Sciatic nerve (tissue), 2 donors: Measurements from ENCODE around the gene CSRNP3. TPM values are rescaled to one million over a fixed set of nuclear protein-coding genes. Genes with fewer than 3 reads are reported as not detected.

Experiments
- ATAC-seq: fragments of 200-7000 bp; cut with Tn5 transposase; one replicate; pipeline ENCODE4 v1.9.1; 2020; ENCODE audit warnings: mild to moderate bottlenecking, moderate library complexity
- DNase-seq: peaks from one replicate; pipeline ENCODE4 v3.0.0-alpha.2; 2020; ENCODE audit warnings: low spot score
- intact Hi-C: fragments of 100-400 bp; cut with DNase I; formaldehyde crosslinking; loops from one replicate; pipeline ENCODE4 v1.14.2; 2022
- total RNA-seq: library from RNA; stranded (reverse); fragmentation: NEBNext Ultra II Directional; extraction: Animal tissue kit (Norgen Biotek cat#: 25700); gene quantifications from one replicate; pipeline ENCODE4 v1.2.1, GENCODE V29; 2021
- donor health status: DM: no; HTN: no; CAD: no.
- donor health status: DM: no; HTN: no; CAD: no.

CSRNP3 gene
- total RNA-seq, 1 donor from 2014 or later, result 8.3 TPM

DNA sequence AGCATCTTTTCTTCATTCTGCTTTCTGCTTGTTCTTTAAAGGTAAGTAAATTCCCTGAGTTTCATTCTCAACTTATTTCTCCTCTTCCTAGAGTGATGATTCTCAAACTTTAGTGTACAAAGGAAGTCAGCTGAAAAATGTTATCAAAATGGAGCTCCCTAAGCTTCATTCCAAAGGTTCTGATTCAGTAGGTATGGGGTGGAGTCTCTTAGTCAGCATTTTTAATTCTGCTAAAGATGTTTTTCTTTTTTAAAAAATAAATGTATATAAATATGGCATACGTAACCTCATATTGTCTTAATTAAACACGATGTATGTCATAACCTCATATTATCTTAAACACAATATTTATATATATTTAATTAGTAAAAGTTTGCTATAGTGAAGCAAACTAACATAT is 3.1 kb upstream of the CSRNP3 start:
- ATAC-seq (no peak), DNase-seq (no peak)
- intact Hi-C loops, result no loop called here

- ATAC-seq (no peak), DNase-seq (no peak)
- intact Hi-C loops, result no loop called here
Observed at GRCh38 chr2:165467921-165468320, 1.6 kb upstream of the CSRNP3 start.

- no peak for ATAC-seq
- intact Hi-C loops, result no loop called here
- no peak for DNase-seq
Observed at GRCh38 chr2:165470361-165470760, 863 bp downstream of the CSRNP3 start.

DNA sequence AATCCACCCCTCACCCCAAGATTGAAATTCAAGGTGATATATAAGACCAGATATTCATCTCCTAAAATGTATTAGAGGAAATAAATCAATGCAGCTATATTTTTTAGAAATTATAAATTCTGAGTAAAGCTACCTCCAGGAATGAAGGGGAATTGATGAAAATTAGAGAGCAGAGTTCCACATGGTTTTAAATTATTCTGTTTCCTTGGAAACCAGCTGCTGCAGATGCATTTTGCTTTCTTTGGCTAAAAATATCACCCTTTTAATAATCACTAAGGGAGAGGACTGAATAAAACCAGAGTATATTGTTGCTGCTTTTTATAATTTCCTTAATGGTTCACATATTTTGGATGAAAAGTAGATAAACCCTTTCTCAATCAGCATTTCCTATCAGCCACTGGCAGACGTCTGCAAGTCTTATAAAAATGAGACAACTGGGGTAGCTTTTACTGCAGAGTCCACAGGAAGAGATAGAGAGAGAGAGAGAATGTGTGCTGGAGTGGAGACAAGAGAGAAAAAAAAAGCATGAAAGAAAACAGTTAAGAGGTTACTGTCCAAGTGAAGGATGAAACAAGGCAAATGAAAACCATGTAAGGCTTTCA is 2.0 kb downstream of the CSRNP3 start:
- DNase-seq (no peak), ATAC-seq (peak; percentile 64)
- intact Hi-C loops, result no loop called here

- ATAC-seq (no peak), DNase-seq (no peak)
- intact Hi-C loops, result no loop called here
Observed at GRCh38 chr2:165472922-165473321, 3.4 kb downstream of the CSRNP3 start.

- DNase-seq, result no peak
- ATAC-seq, result no peak
- intact Hi-C loops, result no loop called here
Observed at GRCh38 chr2:165474619-165475276, 5.2 kb downstream of the CSRNP3 start.

DNA sequence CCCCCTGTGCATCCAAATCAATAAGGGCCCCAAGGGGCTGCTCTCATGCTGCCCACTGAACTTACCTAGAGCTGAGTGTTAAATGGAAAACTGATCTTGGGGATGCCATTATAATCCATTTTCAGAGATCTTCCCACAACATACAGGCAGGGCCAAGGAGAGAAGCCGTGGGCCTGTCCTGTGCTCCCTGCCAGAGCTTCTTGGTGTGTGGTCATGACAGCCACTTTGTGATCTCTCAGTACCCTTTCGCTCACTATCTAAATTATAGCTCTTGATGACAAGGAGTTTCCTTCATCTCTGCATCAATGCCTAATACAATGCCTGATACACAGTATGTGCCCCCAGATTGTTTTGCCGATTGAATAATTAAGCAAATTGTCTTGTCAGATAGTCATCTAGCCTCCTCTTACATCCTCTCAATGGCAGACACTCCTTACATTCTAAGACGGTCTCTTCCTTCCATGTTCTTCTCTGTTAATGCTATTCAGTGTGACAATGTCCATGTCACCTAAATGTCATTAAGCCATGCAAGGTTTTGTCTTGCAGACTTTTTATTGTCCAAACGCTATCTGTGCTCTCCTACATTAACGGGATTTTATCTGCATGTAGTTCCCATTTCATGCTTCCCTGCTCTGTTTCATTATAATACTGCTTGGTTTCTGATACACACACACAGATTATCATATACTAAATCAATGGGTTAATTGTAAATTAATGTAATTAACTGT is 5.9 kb downstream of the CSRNP3 start:
- ATAC-seq (no peak), DNase-seq (no peak)
- intact Hi-C loops, result no loop called here

- DNase-seq (no peak), ATAC-seq (peak; percentile 80)
- intact Hi-C loops, result no loop called here
Observed at GRCh38 chr2:165479856-165480255, 10.4 kb downstream of the CSRNP3 start.

DNA sequence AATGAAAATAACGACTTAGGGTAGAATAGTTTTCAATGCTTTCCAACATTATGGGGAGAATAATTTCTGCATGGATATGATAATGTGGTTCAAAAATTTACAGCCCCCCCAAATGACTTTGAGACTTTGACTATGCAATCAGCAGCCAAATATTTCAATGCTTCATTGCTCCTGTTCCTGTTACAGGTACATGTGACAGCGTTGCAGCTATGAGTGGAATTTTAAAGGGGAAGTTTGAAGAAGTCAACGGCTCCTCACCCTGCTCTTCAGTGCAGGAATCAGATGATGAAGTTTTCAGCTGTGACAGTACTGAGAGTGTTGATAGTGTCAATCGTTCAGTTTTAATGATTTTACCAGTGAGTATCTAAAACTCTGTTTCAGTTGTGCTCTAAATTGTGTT is 25.1 kb downstream of the CSRNP3 start:
- no peak for DNase-seq
- intact Hi-C loops, result no loop called here

DNA sequence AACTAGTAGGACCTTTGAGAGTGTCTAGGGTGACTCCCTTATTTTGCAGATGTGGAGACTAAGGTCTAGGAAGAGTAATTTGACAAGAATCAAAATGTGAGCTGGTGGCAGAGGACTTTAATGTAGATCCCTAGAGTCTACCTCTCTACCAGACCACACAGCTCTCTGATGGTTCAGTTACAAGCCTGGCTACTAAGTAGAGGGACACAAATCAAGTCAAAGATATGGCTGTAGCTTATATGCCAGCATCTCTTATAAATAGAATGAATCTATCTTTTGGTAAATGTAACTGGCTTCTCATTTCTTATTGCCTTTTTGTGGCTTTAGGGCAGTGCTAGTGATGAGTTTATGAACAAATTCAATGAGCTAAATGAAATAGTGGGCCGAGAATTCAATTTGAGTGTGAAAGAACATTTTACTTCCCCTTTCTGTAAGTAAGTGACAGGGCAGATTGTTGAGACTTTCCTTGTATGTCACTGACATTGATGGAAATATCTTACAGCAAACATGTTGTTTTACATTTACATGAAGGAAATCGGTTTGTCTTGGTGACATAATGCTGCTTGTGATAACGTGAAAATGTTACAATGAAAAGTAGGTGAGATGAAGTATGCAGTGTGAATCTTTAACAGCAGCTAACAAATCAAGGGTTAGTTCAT is 28.3 kb downstream of the CSRNP3 start:
- no peak for DNase-seq
- intact Hi-C loops, result no loop called here
- no peak for ATAC-seq

More for the DNA sequence above, 25.1 kb downstream of the CSRNP3 start:
- no peak for ATAC-seq

GRCh38 chr2:165499131-165499530 is 29.6 kb downstream of the CSRNP3 start:
- intact Hi-C loops, result no loop called here
- ATAC-seq (no peak), DNase-seq (no peak)

GRCh38 chr2:165500001-165500400 is 30.5 kb downstream of the CSRNP3 start:
- no peak for DNase-seq
- ATAC-seq, result no peak

DNA sequence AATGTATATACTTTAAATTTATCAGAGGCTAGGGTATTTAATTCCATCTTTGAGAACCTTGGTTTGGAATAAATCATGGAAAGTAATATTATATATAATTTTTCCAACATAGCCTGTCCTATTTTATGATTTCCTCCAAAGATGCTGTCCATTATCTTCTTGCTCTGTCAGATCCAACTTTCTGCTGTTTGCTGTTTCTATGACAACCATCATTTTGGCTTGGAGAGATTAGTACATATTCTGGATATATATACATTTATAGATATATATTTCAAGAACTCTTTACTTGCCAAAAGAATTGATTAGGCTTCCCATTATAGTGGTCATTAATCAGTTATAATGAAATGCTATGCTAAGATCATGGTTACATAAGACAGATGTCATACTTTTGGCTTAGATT is 31.3 kb downstream of the CSRNP3 start:
- DNase-seq (no peak), ATAC-seq (no peak)
- intact Hi-C loops, result no loop called here

More at GRCh38 chr2:165500001-165500400, 30.5 kb downstream of the CSRNP3 start:
- intact Hi-C loops, result no loop called here

DNA sequence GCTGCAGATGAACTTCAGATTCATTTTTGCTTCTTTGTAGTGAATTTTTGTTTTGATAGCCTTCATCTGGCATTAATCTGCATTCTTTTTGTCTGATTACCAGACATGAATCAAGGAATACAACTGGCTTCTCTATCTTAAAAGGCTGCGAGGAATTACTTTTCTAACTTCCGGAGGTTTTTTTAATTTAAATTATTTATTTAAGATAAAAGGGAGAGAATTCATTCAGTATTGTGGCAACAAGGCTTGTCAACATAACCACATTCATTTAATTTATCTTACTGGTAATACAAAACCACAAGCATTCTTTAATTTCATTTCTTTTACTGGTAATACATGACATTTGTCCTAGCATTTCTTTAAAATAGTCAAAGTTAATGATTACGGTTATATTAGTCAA is 36.0 kb downstream of the CSRNP3 start:
- no peak for DNase-seq
- intact Hi-C loops, result no loop called here
- no peak for ATAC-seq

GRCh38 chr2:165508927-165509326 is 39.4 kb downstream of the CSRNP3 start:
- intact Hi-C loops, result no loop called here
- no peak for DNase-seq

GRCh38 chr2:165513479-165513878 is 44.0 kb downstream of the CSRNP3 start:
- DNase-seq (no peak), ATAC-seq (no peak)
- intact Hi-C loops, result no loop called here

More at GRCh38 chr2:165508927-165509326, 39.4 kb downstream of the CSRNP3 start:
- ATAC-seq, result no peak

GRCh38 chr2:165518611-165519010 is 49.1 kb downstream of the CSRNP3 start:
- intact Hi-C loops, result no loop called here
- ATAC-seq (no peak), DNase-seq (no peak)

DNA sequence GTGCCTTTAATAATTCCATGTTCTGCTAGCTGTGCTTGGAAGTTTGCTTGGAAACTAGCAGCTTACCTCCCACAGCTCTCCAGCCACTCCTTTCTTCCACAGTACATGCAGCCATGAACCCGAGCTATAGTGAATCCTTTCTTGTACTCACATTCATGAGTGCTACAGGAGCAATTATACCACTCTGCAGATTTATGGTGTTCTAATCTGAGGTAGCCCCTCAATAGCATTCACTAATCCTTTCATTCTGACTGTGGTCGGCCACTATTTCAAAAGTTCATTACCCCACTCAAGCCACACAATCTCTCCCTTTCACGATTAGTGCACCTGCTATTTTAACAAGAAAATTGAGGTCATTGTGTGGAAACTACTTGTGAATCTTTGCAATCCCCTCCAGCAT is 53.2 kb downstream of the CSRNP3 start:
- ATAC-seq (no peak), DNase-seq (no peak)

DNA sequence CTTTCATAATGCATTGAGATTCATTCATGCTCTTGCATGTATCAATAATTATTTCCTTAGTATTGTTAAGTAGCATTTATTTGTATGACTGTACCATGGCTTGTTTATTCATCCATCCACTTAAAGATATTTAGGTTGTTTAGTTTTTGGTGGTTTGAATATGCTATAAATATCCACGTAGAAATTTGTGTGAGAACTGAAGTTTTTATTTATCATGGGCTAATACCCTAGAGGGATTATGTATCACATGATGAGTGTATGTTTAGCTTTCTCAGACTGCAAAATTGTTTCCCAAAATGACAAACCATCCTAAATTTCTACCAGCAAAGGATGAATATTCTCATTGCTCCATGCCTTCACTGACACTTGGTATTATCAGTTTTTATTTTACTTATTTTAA is 55.2 kb downstream of the CSRNP3 start:
- intact Hi-C loops, result no loop called here
- ATAC-seq (no peak), DNase-seq (no peak)

More for the DNA sequence above, 53.2 kb downstream of the CSRNP3 start:
- intact Hi-C loops, result no loop called here

- intact Hi-C loops, result no loop called here
- ATAC-seq, result no peak
- DNase-seq, result no peak
Observed at GRCh38 chr2:165528691-165529090, 59.2 kb downstream of the CSRNP3 start.
